ENCODE measurements around the gene ABCG8.

ABCG8 gene

GRCh38 chr2:43826305-43827250 is 12.2 kb upstream of the ABCG8 start:
- DNase-seq, result no peak

DNA sequence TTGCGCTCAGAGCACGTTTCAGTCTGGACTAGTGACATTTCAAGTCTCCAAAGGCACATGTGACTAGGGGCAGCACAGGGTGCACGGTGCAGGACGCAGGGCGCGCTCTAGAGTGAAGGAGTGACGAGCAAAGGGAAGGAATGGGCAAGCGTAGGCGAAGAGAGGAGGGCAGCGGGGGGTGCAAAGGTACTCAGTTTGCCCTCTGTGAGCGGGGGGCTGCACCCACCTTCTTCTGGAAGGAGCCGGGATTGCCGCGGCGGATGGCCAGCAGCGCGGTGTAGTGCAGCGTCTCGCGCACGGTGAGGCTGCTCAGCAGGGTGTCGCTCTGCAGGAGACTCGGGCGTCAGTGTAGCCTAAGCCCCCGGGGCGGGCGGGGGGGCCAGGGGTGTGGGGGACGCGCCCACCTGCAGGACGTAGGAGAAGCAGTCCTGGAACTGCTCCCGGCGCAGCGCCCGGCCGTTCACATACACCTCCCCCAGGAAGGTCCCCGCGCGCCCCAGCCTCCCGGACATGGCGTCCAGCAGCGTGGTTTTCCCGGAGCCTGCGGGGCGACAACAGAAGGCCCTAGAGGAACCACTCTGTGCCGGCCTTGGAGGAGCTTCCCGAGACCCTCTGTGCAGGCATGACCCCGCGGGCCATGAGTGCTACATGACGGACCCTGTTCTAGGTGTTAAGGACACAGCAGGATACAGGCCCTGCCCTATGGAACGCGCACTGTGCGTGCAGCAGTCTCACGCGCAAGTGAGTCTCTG is 7.1 kb upstream of the ABCG8 start:
- DNase-seq, result no peak

DNA sequence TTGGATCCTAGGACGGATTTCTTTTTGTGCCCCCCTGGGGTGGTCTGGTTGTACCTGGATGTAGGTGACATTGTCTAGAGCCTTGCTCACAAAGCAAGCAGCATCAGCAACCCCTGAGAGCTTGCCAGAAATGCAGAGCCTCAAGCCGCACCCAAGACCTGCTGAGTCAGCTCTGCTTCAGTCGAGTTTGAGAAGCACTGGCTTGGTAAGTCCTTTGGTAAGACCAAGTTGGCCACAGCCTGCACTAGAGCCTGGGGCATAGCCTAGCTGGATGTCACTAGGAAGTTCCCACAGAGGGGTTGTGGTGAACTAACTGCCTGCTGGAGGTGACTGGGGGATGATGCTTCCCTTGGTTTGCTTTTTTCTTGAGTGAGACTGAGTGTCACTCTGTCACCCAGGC is 6.3 kb upstream of the ABCG8 start:
- no peak for DNase-seq

DNA sequence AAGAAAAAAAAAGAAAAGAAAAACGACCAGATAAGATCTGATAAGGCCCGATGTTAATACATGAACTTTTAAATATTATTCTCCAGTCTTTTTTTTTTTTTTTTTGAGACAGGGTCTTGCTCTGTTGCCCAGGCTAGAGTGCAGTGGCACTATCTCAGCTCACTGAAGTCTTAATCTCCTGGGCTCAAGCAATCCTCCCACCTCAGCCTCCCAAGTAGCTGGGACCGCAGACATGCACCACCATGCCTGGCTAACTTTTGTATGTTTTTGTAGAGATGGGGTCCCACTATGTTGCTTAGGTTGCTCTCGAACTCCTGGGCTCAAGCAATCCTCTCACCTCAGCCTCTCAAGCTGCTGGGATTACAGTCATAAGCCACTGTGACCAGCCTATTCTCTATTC is 1.7 kb upstream of the ABCG8 start:
- DNase-seq, result no peak

- DNase-seq, result no peak
Measured at GRCh38 chr2:43837831-43838559, 776 bp upstream of the ABCG8 start.

DNA sequence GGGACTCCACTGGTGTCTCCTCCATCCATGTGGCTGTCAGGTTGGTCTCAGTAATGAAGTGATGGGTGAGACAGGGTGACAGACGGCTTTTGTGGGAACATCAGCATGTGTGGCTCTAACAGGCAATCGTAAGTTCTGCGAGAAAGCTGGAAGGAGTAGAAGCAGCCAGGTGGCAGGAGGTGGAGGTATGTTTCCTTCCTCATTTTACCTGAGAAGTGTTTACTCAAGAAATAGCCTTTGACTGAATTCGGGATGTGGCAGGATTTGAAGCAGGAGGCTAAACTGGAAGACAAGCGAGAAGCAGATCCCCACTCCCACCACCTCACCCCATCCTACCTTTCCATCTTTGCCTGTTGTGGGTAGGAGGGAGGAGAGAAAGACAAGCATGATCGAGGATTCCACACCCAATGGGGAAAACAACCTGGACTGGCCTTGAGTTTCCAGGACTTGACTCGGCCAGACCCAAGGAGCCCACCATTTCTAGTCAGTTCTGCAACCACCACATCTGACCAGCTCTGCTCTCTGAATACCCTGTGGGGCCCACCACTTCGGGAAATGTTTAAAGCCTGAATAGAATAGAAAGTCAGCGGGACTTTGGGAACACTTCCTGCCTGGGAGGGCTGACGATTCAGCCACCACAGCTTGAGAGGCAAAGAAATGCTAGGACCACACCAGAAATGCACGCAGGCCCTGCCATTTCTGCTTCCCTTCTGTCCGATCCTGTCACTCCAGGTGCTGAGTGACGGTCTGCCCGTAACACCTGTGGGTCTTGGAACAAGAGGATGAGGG is 1.2 kb downstream of the ABCG8 start:
- DNase-seq, result no peak

GRCh38 chr2:43840965-43841364 is 2.2 kb downstream of the ABCG8 start:
- no peak for DNase-seq

DNA sequence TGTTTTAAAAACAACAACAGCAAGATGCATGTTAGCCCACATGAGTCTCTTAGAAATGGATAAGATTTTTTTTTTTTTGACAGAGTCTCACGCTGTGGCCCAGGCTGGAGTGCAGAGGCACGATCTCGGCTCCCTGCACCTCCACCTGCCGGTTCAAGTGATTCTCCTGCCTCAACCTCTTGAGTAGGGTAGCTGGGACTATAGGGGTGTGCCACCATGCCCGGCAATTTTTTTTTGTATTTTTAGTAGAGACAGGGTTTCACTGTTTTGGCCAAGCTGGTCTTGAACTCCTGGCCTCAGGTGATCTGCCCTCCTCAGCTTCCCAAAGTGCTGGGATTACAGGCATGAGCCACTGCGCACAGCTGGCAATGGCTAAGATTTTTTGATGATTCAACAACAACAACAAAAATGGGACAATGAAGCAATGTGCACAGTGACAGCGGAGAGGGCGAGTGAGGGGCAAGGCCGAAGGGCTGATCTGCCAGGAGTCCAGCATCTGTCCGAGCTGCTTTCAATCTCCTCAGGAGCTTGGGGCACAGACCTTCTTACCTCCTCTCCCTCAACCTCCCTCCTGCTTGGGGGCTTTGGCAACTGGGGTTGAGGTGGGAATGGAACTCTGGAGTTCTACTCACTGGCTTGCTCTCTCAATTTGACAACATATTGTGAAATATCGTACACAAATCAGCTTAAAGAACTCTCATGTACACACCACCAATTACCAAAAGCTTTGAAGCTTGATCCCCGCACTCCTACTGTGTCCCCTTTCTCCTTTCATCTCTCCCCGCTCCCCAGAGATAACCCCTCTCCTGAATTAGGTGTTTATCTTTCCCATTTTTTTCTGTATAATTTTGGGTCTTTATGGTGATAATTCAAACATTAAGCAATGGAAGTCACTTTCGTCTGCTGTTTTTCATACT is 3.4 kb downstream of the ABCG8 start:
- no peak for DNase-seq

DNA sequence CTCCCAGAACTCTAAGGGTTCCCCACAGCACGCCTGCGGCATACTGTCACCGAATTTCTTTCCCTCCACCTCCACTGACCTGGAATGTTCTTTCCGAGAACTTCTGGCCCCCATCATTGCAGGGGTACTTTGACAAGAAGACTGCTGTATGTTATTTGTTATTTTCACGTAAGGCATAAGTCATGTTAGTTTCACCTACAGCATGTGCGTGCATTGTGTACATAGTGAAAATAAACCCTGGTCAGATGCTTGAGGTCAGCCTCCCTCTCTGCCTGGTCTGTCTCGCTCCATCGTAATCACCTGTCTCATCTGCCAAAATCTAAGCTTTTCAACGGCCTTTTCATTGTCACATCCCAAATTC is 4.1 kb downstream of the ABCG8 start:
- DNase-seq, result no peak

- no peak for DNase-seq
Measured at GRCh38 chr2:43845181-43845580, 6.4 kb downstream of the ABCG8 start.

DNA sequence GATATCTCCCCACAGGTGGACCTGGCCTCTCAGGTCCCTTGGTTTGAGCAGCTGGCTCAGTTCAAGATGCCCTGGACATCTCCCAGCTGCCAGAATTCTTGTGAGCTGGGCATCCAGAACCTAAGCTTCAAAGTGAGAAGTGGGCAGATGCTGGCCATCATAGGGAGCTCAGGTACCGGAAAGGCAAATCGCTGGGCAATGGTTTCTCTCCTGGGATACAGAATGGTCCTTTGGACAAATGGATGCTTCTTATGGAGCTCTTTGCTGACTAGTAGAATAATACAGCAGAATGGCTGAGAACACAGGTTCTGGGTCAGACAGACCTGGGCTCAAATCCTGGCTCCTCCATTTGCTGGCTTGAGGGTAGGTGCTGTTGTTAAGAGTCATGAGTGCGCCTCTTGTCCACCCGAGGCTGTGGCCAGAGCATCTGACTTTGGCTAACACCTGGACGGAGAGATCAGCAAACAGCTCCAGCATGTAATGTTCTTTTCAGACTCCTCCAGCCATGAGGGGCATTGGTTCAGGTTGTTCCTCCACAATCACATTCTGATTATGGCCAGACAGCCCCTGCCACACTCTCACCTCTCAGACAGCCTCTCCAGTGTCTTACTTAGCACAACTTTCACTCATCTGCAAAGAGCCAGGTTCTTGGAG is 7.5 kb downstream of the ABCG8 start:
- no peak for DNase-seq

GRCh38 chr2:43848214-43848613 is 9.4 kb downstream of the ABCG8 start:
- no peak for DNase-seq

DNA sequence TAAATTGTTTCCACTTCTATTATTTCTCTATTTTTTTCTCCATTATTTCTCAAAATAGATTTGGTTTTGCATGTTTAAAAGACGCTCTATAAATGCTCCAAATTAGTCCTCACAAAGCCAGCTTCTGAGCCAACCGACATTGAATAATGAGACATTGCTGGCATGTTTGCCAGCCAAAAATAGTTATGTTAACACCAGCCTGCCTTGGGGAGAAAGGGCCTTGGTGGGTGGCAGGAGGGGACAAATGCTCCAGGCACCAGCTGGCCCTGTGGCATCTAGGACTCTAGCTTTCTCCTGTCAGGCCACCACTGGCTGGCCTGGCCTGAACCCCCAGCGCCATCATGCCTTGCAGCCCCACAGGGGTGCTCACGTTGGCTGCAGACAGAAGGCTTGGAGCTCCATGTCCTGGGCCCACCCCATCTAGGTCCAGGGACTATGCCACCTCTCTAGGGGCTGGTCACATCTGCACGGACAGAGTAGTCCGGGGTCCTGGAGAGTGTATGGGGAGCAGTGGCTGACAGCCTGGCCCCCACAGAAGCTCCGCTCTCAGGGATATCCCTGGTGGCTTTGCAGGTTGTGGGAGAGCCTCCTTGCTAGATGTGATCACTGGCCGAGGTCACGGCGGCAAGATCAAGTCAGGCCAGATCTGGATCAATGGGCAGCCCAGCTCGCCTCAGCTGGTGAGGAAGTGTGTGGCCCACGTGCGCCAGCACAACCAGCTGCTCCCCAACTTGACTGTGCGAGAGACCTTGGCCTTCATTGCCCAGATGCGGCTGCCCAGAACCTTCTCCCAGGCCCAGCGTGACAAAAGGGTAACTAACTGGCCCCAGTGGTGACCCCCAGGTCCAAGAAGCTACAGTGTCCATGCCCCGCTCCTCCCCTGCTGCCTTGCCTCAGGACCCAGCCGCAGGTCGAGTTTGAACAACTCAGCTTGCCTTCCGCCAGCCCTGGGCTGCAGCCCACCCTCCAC is 12.5 kb downstream of the ABCG8 start:
- DNase-seq, result no peak

DNA sequence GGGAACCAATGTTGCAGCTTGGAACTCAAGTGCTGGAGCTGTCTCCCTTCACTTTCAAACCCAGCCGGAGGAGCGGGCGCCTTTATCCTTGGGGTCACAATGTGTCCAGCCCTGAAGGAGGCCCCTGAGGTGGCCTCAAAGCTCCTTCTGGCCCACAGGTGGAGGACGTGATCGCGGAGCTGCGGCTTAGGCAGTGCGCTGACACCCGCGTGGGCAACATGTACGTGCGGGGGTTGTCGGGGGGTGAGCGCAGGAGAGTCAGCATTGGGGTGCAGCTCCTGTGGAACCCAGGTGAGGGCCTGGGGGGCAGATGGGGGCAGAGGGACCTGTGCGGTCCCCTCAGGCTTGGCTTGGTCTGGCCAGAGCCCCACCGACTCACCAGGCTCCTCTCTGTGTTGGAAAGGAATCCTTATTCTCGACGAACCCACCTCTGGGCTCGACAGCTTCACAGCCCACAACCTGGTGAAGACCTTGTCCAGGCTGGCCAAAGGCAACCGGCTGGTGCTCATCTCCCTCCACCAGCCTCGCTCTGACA is 13.5 kb downstream of the ABCG8 start:
- no peak for DNase-seq

- DNase-seq, result no peak
Measured at GRCh38 chr2:43853141-43854081, 14.6 kb downstream of the ABCG8 start.

GRCh38 chr2:43854671-43855070 is 15.9 kb downstream of the ABCG8 start:
- DNase-seq, result no peak

GRCh38 chr2:43855292-43855691 is 16.5 kb downstream of the ABCG8 start:
- DNase-seq, result no peak

DNA sequence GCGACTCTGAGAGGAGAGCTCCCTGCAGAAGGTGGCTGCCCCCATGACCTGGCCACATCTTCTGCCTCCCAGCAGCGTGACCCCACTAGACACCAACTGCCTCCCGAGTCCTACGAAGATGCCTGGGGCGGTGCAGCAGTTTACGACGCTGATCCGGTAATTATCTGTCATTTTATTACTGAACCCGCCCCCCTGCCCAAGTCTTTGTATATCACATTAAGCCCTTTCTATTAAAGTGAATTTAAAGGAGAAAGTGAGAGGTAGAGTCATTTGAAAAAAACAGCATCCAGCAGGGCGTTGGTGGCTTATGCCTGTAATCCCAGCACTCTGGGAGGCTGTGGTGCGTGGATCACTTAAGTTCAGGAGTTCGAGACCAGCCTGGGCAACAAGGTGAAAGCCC is 33.4 kb downstream of the ABCG8 start:
- no peak for DNase-seq
